Measurements from ENCODE around the gene IL2. TPM values are rescaled to one million over a fixed set of nuclear protein-coding genes. Genes with fewer than 3 reads are reported as not detected.

IL2 gene
- total RNA-seq, 1 donor from 2014 or later = 0.75 TPM

Other genes with a start within 250 kb of the IL2 start
- gene ADAD1, start 77.7 kb downstream of the IL2 start, total RNA-seq = not detected in 2 replicates
- gene IL21, start 164.3 kb upstream of the IL2 start, total RNA-seq = 0.50 and 0.66 TPM in 2 replicates

All from T-helper 2 cell treated with Interferon-gamma antibody and Interleukin-4, amounts not matched to agents 100 ng/mL and 5 ng/mL, for 36 hours (primary cell).